B cell (primary cell): ENCODE results near the gene LSP1. TPM values are rescaled to one million over a fixed set of nuclear protein-coding genes. Genes with fewer than 3 reads are reported as not detected.

ENCODE experiments used
- ATAC-seq: fragments of 200-7000 bp; cut with Tn5 transposase; one replicate; pipeline ENCODE4 v1.10.0; 2021; ENCODE audit warnings: low read depth, mild to moderate bottlenecking, moderate number of reproducible peaks, moderate library complexity
- CTCF ChIA-PET: fragments of 350-600 bp; sonication (Branson Sonifier 250); formaldehyde crosslinking; loops from one replicate; lab custom pipeline; 2021; ENCODE audit warnings: antibody characterized with exemption, inconsistent platforms; lab: Charles Lee
- POLR2A ChIA-PET: fragments of 350-600 bp; sonication (Branson Sonifier 250); formaldehyde crosslinking; loops from one replicate; lab custom pipeline; 2021; ENCODE audit warnings: antibody characterized with exemption; lab: Charles Lee
- DNase-seq: peaks from one replicate; pipeline ENCODE4 v3.0.0; 2013
- H2AFZ ChIP-seq: 2 replicates; pipeline ENCODE4 v1.6.1; 2012; ENCODE audit warnings: mild to moderate bottlenecking, low read depth, low read length; ENCODE audit not compliant: insufficient read depth, poor library complexity, severe bottlenecking
- H3K27ac ChIP-seq, 2 donors: 1 replicate in 1 of 2; 2 replicates in 1 of 2; pipeline ENCODE4 v1.5.1; 2012 to 2013; ENCODE audit warnings: low read length in 2 of 2, mild to moderate bottlenecking in 2 of 2, moderate library complexity in 1 of 2
- H3K27me3 ChIP-seq, 4 experiments: fragments of 200-600 bp in 1 of 4; sonication (generic) in 1 of 4; replicated peaks in 1 of 4; 1 replicate in 2 of 4; 2 replicates in 2 of 4; pipeline versions ENCODE4 v1.6.1 to v1.7.0; 2013 to 2016; ENCODE audit warnings: low read length in 3 of 4, mild to moderate bottlenecking in 2 of 4, mixed read lengths in 1 of 4, moderate library complexity in 1 of 4; ENCODE audit not compliant: insufficient read depth in 4 of 4, control insufficient read depth in 3 of 4; ENCODE audit errors: control extremely low read depth in 1 of 4
- H3K36me3 ChIP-seq, 2 experiments: replicated peaks in 1 of 2; 1 replicate in 1 of 2; 2 replicates in 1 of 2; pipeline versions ENCODE4 v1.6.1 to v1.7.1; 2013; ENCODE audit warnings: low read length in 1 of 2; ENCODE audit not compliant: insufficient read depth in 2 of 2, control insufficient read depth in 1 of 2; ENCODE audit errors: control extremely low read depth in 1 of 2, extremely low read depth in 1 of 2
- H3K4me1 ChIP-seq, 2 donors: fragments of 200-600 bp in 1 of 2; sonication (generic) in 1 of 2; 1 replicate in 1 of 2; 2 replicates in 1 of 2; pipeline versions ENCODE4 v1.5.1 to v1.6.1; 2013 to 2017; ENCODE audit warnings: low read length in 2 of 2; ENCODE audit not compliant: control insufficient read depth in 2 of 2, insufficient read depth in 2 of 2
- H3K4me2 ChIP-seq: replicated peaks from 2 replicates; pipeline ENCODE3; 2012; ENCODE audit warnings: mild to moderate bottlenecking, low read depth, low read length; ENCODE audit not compliant: poor library complexity, severe bottlenecking
- H3K4me3 ChIP-seq, 5 experiments: fragments of 200-600 bp in 1 of 5; sonication (generic) in 1 of 5; 1 replicate in 3 of 5; 2 replicates in 2 of 5; pipeline versions ENCODE4 v1.5.1 to v1.7.0; 2011 to 2016; ENCODE audit warnings: low read length in 4 of 5, mild to moderate bottlenecking in 4 of 5, low read depth in 2 of 5, control low read depth in 1 of 5, moderate library complexity in 1 of 5; ENCODE audit not compliant: insufficient read depth in 1 of 5; ENCODE audit errors: control extremely low read depth in 1 of 5, extremely low read depth in 1 of 5
- H3K79me2 ChIP-seq: fragments of 200-600 bp; sonication (generic); one replicate; pipeline ENCODE4 v1.6.0; 2016; ENCODE audit warnings: low read length; ENCODE audit not compliant: control insufficient read depth, insufficient read depth
- H3K9ac ChIP-seq: fragments of 200-600 bp; sonication (generic); 2 replicates; pipeline ENCODE4 v1.6.1; 2017; ENCODE audit warnings: mild to moderate bottlenecking, low read length, moderate library complexity
- H3K9me3 ChIP-seq, 3 donors: one replicate each; pipeline versions ENCODE4 v1.6.1 to v1.7.1; 2013; ENCODE audit warnings: low read length in 2 of 3; ENCODE audit not compliant: control insufficient read depth in 2 of 3, insufficient read depth in 1 of 3; ENCODE audit errors: control extremely low read depth in 1 of 3
- H4K20me1 ChIP-seq: 2 replicates; pipeline ENCODE4 v1.6.0; 2012; ENCODE audit warnings: mild to moderate bottlenecking, low read length; ENCODE audit not compliant: insufficient read depth, control insufficient read depth, poor library complexity, severe bottlenecking
- H3K27ac Mint-ChIP-seq: one replicate; pipeline ENCODE4 v1.8.0; 2021; ENCODE audit warnings: mixed read lengths
- H3K27me3 Mint-ChIP-seq: one replicate; pipeline ENCODE4 v1.8.0; 2021; ENCODE audit warnings: mixed read lengths
- H3K4me1 Mint-ChIP-seq: one replicate; pipeline ENCODE4 v1.8.0; 2021; ENCODE audit warnings: mixed read lengths
- H3K4me3 Mint-ChIP-seq: one replicate; pipeline ENCODE4 v1.8.0; 2021; ENCODE audit warnings: mixed read lengths
- H3K9me3 Mint-ChIP-seq: one replicate; pipeline ENCODE4 v1.8.0; 2022; ENCODE audit warnings: mixed read lengths; ENCODE audit not compliant: insufficient read depth
- EZH2 ChIP-seq: IDR thresholded peaks from 2 replicates; pipeline ENCODE4 v1.6.1; 2012; ENCODE audit warnings: borderline replicate concordance, low read depth, mild to moderate bottlenecking, moderate library complexity, low read length; ENCODE audit not compliant: insufficient read depth, poor library complexity, severe bottlenecking
- WGBS: methylation state at CpG from one replicate; pipeline ENCODE4 v1.1.5; 2013; ENCODE audit warnings: missing lambda C conversion rate; ENCODE audit not compliant: insufficient coverage; 5-methylcytosine and 5-hydroxymethylcytosine counted together
- intact Hi-C: fragments of 100-400 bp; cut with micrococcal nuclease; formaldehyde crosslinking; loops from one replicate; pipeline ENCODE4 v1.10.0; 2022
- polyA plus RNA-seq: library from polyadenylated mRNA; depleted of rRNA; stranded (reverse); fragments of >200 nt; gene quantifications from 2 replicates; pipeline ENCODE4 v1.2.3, GENCODE V29; 2012
- total RNA-seq, 2 donors: library from RNA; stranded (reverse); fragments of 120-200 nt in 1 of 2; gene quantifications; 1 replicate in 1 of 2; 2 replicates in 1 of 2; pipeline versions ENCODE4 v1.2.3 to v1.2.4, GENCODE V29; 2013 to 2022
- TF ChIP-seq, protein P1 (sequence below): fragments of 200-600 bp; IDR thresholded peaks from one replicate; pipeline ENCODE4 v1.8.0; 2022; ENCODE audit warnings: antibody characterized with exemption, mild to moderate bottlenecking

LSP1 gene
- total and polyA plus RNA-seq, 2 donors (not counting 1 experiment from before 2014, with no cell fraction given): 249 to 446 TPM

DNA sequence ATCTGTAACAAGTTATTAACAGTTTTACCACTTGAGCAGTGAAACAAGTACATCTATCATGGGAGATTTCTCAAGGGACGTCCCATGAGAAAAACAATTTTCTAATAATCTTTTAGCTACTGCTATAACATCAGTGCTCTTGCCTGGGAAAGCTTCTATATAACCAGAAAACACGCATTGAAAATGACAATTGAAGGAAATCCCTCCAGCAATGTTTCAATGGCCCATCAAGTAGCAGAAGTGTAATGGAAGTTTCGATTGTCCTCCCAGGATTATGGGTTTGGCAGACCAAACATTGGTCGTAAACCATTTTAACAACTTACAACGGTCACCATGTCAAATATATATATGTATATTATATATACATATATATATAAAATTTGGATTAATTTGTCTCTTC is 46.8 kb downstream of the LSP1 start:
- Histone ChIP-seq H3K27me3 (peaks cover 0 to 5% (median 2%) of the 10 kb centered on the region in 4 experiments), H4K20me1 (no peaks in the 10 kb centered on the region), H3K4me2 (no peak overlapping the region), H3K27ac (no peak overlapping the region), H3K9me3 (no peaks in the 10 kb centered on the region), H3K4me1 (peaks cover 10 to 14% of the 10 kb centered on the region in 2 donors), H3K36me3 (no peaks in the 10 kb centered on the region), H2AFZ (no peak overlapping the region), H3K9ac (no peak overlapping the region), H3K4me3 (no peak overlapping the region), H3K79me2 (no peaks in the 10 kb centered on the region)
- H3K4me3 Mint-ChIP-seq: no peak overlapping the region
- no peak for DNase-seq
- WGBS: no CpG with 5 or more reads among the region's 5 CpGs
- no peak overlapping the region for H3K27ac Mint-ChIP-seq
- peaks cover 6% of the 10 kb centered on the region for H3K27me3 Mint-ChIP-seq
- no peak for TF ChIP-seq EZH2
- TF ChIP-seq, protein P1, sequence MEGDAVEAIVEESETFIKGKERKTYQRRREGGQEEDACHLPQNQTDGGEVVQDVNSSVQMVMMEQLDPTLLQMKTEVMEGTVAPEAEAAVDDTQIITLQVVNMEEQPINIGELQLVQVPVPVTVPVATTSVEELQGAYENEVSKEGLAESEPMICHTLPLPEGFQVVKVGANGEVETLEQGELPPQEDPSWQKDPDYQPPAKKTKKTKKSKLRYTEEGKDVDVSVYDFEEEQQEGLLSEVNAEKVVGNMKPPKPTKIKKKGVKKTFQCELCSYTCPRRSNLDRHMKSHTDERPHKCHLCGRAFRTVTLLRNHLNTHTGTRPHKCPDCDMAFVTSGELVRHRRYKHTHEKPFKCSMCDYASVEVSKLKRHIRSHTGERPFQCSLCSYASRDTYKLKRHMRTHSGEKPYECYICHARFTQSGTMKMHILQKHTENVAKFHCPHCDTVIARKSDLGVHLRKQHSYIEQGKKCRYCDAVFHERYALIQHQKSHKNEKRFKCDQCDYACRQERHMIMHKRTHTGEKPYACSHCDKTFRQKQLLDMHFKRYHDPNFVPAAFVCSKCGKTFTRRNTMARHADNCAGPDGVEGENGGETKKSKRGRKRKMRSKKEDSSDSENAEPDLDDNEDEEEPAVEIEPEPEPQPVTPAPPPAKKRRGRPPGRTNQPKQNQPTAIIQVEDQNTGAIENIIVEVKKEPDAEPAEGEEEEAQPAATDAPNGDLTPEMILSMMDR: no peak
- no peak for ATAC-seq
- ChIA-PET CTCF (interaction anchor here (0.7 kb wide), 1 partner anchor 102 kb away, joined by 3 read pairs; no protein-coding TSS in a partner anchor), POLR2A (no interaction called here)
- peaks cover 13% of the 10 kb centered on the region for H3K4me1 Mint-ChIP-seq
- no peaks in the 10 kb centered on the region for H3K9me3 Mint-ChIP-seq
- intact Hi-C loops: no loop called here

DNA sequence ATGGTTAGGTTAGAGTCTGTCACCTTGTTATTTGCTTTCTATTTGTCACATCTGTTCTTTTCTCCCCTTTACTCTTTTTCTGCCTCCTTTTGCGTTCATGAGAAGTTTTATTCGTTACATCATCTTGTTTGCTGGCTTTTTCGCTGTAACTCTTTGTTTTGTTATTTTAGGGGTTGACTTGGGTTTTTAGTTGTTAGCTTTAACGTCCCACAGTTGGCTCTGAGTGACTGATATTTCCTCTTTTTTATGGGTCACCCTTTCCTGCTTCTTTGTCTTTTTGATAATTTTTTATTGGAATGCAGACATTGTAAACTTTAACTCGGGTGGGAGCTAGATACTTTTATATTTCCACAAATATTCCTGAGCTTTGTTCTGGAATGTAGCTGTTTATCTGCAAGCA is 53.3 kb downstream of the LSP1 start:
- Histone ChIP-seq H3K9ac (no peak overlapping the region), H3K4me3 (no peak overlapping the region), H3K4me2 (no peak overlapping the region), H3K27me3 (peaks cover 0 to 6% (median 0%) of the 10 kb centered on the region in 4 experiments), H3K27ac (no peak overlapping the region), H3K9me3 (no peaks in the 10 kb centered on the region), H3K4me1 (no peaks in the 10 kb centered on the region), H3K79me2 (no peaks in the 10 kb centered on the region), H2AFZ (no peak overlapping the region), H3K36me3 (no peaks in the 10 kb centered on the region), H4K20me1 (no peaks in the 10 kb centered on the region)
- ChIA-PET POLR2A (no interaction called here), CTCF (interaction anchor here (0.8 to 1.8 kb wide), 2 partner anchors 212 to 254 kb away, joined by 3 to 5 read pairs; no protein-coding TSS in a partner anchor)
- Mint-ChIP-seq H3K27ac (no peak overlapping the region), H3K4me1 (no peaks in the 10 kb centered on the region), H3K27me3 (peaks cover 7% of the 10 kb centered on the region), H3K4me3 (no peak overlapping the region), H3K9me3 (no peaks in the 10 kb centered on the region)
- WGBS: no CpG with 5 or more reads among the region's 5 CpGs
- ATAC-seq (no peak), DNase-seq (no peak)
- TF ChIP-seq, protein P1: no peak
- no peak for TF ChIP-seq EZH2
- intact Hi-C loops: no loop called here
